Ishikawa (cell line): ENCODE results near the gene CHRNA5.

Experiments
- EP300 ChIP-seq: IDR thresholded peaks from 2 replicates; pipeline ENCODE4 v1.6.1; 2012; ENCODE audit warnings: borderline replicate concordance
- FOXM1 ChIP-seq: IDR thresholded peaks from 2 replicates; pipeline ENCODE4 v1.6.1; 2012; ENCODE audit warnings: low read depth, borderline replicate concordance
- RAD21 ChIP-seq: IDR thresholded peaks from 2 replicates; pipeline ENCODE4 v1.6.1; 2012; ENCODE audit warnings: low read depth
- TAF1 ChIP-seq: IDR thresholded peaks from 2 replicates; pipeline ENCODE4 v1.6.1; 2012; ENCODE audit warnings: low read depth, mild to moderate bottlenecking
- TF ChIP-seq, protein P1 (sequence below): IDR thresholded peaks from 2 replicates; pipeline ENCODE4 v1.6.1; 2012; ENCODE audit warnings: low read depth, mild to moderate bottlenecking

DNA sequence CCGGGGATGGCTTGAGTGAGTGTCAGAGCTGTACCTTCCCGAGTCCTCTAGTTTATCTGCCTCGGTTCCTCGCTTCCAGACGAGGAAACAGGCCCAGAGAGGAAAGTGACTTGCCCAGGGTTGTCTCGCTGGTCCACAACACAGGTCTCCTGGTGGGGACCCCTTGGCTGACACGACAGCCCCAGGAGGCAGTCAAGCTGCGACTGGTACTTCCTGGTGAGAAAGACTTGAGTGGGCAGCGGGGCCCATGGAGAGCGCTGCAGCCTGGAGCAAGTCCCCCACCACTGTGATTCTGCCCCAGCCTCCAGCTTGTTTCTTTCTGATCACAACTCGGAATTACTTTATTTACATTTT, 600 bp upstream of the CHRNA5 start:
- TF ChIP-seq FOXM1 (no peak), RAD21 (no peak), TAF1 (no peak), EP300 (no peak)
- TF ChIP-seq, protein P1, sequence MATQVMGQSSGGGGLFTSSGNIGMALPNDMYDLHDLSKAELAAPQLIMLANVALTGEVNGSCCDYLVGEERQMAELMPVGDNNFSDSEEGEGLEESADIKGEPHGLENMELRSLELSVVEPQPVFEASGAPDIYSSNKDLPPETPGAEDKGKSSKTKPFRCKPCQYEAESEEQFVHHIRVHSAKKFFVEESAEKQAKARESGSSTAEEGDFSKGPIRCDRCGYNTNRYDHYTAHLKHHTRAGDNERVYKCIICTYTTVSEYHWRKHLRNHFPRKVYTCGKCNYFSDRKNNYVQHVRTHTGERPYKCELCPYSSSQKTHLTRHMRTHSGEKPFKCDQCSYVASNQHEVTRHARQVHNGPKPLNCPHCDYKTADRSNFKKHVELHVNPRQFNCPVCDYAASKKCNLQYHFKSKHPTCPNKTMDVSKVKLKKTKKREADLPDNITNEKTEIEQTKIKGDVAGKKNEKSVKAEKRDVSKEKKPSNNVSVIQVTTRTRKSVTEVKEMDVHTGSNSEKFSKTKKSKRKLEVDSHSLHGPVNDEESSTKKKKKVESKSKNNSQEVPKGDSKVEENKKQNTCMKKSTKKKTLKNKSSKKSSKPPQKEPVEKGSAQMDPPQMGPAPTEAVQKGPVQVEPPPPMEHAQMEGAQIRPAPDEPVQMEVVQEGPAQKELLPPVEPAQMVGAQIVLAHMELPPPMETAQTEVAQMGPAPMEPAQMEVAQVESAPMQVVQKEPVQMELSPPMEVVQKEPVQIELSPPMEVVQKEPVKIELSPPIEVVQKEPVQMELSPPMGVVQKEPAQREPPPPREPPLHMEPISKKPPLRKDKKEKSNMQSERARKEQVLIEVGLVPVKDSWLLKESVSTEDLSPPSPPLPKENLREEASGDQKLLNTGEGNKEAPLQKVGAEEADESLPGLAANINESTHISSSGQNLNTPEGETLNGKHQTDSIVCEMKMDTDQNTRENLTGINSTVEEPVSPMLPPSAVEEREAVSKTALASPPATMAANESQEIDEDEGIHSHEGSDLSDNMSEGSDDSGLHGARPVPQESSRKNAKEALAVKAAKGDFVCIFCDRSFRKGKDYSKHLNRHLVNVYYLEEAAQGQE, result no peak
